Activated CD4-positive, CD25-positive, alpha-beta regulatory T cell treated with anti-CD3 and anti-CD28 coated beads, Interleukin-2, amount 50 U/mL, for 16 hours (primary cell): ENCODE measurements around the gene SLC45A1.

Experiments used
- DNase-seq: peaks from one replicate; pipeline ENCODE4 v3.0.0-alpha.2; 2020; ENCODE audit warnings: low read depth, low spot score

SLC45A1 gene

DNA sequence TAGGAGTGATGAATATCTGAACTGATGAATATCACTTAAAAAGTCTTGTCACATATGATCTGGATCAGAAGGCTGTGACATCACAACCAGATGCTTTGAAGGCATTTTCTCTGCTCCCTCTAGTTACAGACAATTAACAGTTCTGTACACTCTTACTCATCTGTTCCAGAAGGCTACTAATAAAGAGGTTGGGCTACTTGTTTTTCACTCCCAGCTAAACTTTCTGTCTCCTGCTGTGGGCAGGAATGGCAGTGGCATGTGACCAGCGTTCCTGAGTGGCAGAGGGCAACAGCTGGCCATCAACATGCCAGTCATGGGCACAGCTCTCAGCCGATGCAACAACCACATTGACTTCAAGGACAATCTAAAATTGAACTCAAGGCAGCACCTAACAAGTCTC, 66.7 kb downstream of the SLC45A1 start:
- DNase-seq = no peak

- no peak for DNase-seq
Measured at GRCh38 chr1:8386247-8386646, 68.3 kb downstream of the SLC45A1 start.

DNA sequence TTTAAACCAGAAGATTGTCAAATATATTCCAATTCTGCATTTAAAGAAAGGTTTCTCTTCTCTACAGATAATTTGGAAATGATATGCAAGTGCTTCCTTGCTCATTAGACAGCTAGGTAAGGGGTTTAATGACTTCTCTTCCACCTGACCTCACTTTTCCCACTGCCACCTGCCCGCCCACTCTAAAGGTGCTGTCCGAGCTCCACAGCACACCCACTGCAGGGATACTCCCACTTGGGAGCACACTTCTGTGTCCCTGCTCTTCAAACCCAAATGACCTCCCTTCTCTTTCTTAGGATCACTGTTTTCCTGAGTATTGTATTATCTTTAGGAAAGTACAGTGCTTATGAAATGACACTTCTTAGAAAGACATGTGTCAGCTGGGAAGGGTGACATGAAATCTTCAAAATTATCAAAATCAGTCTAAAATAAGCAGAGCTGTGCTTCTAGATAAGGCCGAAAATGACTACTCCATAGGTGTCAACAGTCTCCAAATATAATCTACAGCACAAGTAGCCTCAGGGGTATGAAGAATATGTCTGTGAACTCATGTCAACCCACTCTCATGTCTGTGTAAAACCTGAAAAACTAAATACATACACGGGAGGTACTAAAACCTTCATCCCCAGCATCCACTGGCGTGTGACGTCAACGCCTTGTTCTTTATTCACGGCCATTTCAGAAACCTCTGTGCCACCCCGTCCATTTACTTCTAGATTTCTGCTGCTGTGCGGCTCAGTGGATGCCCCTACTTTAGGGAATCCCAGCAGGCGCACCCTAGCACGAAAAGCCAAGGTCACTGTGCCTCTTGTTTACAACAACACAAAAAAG, 71.0 kb downstream of the SLC45A1 start:
- DNase-seq = no peak

GRCh38 chr1:8389958-8390535, 72.1 kb downstream of the SLC45A1 start:
- DNase-seq = no peak

DNA sequence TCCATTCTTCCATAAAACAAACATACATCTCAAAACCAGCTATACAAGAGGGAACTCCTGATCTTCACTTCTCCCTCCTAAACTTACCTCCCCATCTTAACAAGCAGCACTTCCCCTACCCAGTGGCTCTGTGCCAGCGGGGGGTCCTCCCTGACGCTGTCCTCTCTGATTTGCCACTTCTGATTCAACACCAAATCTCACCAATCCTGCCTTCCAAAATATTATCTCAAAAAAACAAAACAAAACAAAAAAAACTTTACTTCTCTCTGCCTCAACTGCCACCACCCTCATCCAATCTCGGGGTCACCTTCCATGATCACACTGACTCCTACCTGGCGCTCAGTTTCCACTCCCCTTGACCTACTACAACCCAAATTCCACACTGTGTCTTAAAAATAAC, 72.8 kb downstream of the SLC45A1 start:
- no peak for DNase-seq

- no peak for DNase-seq
Measured at GRCh38 chr1:8392522-8392921, 74.6 kb downstream of the SLC45A1 start.
